Measurements from ENCODE around the gene UCN2. TPM values are rescaled to one million over a fixed set of nuclear protein-coding genes. Genes with fewer than 3 reads are reported as not detected.

UCN2 gene
- polyA plus RNA-seq, 2 of the 4 experiments (the other 2 are of a cell fraction), result 4.0 to 15.9 TPM

GRCh38 chr3:48599077-48599501 is 35.5 kb upstream of the UCN2 start:
- Histone ChIP-seq H3K9me3 (no peaks in the 10 kb centered on the region), H3K4me1 (peaks cover 45% of the 10 kb centered on the region), H3K27ac (peak overlapping the region; percentile 99 to 100), H3K4me2 (peak overlapping the region; percentile 96), H3K4me3 (0 out of 3 replicates have a peak overlapping the region, but pooled peaks have one; percentile 8)
- no peak for TF ChIP-seq CEBPB (IDR thresholded peaks at IDR 0.05)
- no peak for TF ChIP-seq EHMT2 (IDR thresholded peaks at IDR 0.05; ENCODE audit: low read depth)
- no peak for TF ChIP-seq POLR2A (IDR thresholded peaks at IDR 0.05; ENCODE audit: low read length)
- no peak for TF ChIP-seq RARB (CRISPR knock-in tag; IDR thresholded peaks at IDR 0.05)
- no peak for TF ChIP-seq HOXA7 (CRISPR knock-in tag; IDR thresholded peaks at IDR 0.05)
- ATAC-seq (no peak), FAIRE-seq (no peak), DNase-seq (ENCODE audit: low read depth in 1 of 2, low spot score in 1 of 2) (no peak)
- POLR2A ChIA-PET, result interaction anchor here (0.5 kb wide), 1 partner anchor 108 kb away, joined by 3 read pairs; no protein-coding TSS in a partner anchor
- 80% methylated on average over 8 of the region's 11 CpGs for WGBS (ENCODE audit: missing lambda C conversion rate)
- CTCF ChIA-PET, result interaction anchor here (0.6 to 4.6 kb wide), 6 partner anchors 13 to 63 kb away, joined by 3 to 19 read pairs (median 6); partner anchors contain the start of genes CELSR3 and SLC26A6

- Histone ChIP-seq H3K27ac (peak overlapping the region; percentile 99 to 100), H3K4me1 (peaks cover 46% of the 10 kb centered on the region), H3K9me3 (no peaks in the 10 kb centered on the region), H3K4me3 (0 out of 3 replicates have a peak overlapping the region, but pooled peaks have one; percentile 21), H3K4me2 (peak overlapping the region; percentile 96)
- FAIRE-seq (no peak), DNase-seq (ENCODE audit: low read depth in 1 of 2, low spot score in 1 of 2) (peak; percentile 48 to 76), ATAC-seq (peak; percentile 3 to 11; a peak in 5 of 6 replicates)
- ChIA-PET POLR2A (interaction anchor here (0.5 to 1.1 kb wide), 2 partner anchors 11 to 107 kb away, joined by 3 read pairs; partner anchors contain the start of gene UQCRC1), CTCF (interaction anchor here (0.6 to 4.6 kb wide), 8 partner anchors 15 to 63 kb away, joined by 3 to 19 read pairs (median 5); partner anchors contain the start of genes CELSR3, SLC26A6 and UCN2)
- 16% methylated on average over 3 of the region's 5 CpGs for WGBS (ENCODE audit: missing lambda C conversion rate)
- TF ChIP-seq JUN (IDR thresholded peaks at IDR 0.05) (peak in 1 of 2 experiments; percentile 40; a peak in 1 of 5 replicates), CEBPB (IDR thresholded peaks at IDR 0.05) (no peak), NR3C1 (IDR thresholded peaks at IDR 0.05) (no peak), NPAS2 (CRISPR knock-in tag; IDR thresholded peaks at IDR 0.05; ENCODE audit: borderline replicate concordance) (no peak), HOXA7 (CRISPR knock-in tag; IDR thresholded peaks at IDR 0.05) (no peak), RAD21 (conservative IDR thresholded peaks at IDR 0.05 in 1 of 2, IDR thresholded peaks at IDR 0.05 in 1 of 2) (0 out of 5 replicates have a peak, but pooled peaks of 1 of the 2 experiments have one; percentile 7), ESRRA (IDR thresholded peaks at IDR 0.05; ENCODE audit: borderline replicate concordance, low read length) (no peak), CBX2 (IDR thresholded peaks at IDR 0.05; ENCODE audit: borderline replicate concordance, low read depth) (no peak), RCOR1 (IDR thresholded peaks at IDR 0.05; ENCODE audit: low read depth, low read length) (no peak), FOSL2 (IDR thresholded peaks at IDR 0.05) (no peak), FOSL2 (CRISPR knock-in tag; IDR thresholded peaks at IDR 0.05) (peak; percentile 24; the same call in 1 of the 2 replicates), RFX5 (IDR thresholded peaks at IDR 0.05) (no peak), KDM1A (IDR thresholded peaks at IDR 0.05; ENCODE audit: low read depth) (no peak), PBX3 (IDR thresholded peaks at IDR 0.05) (no peak), EP300 (IDR thresholded peaks at IDR 0.05) (peak in 1 of 2 experiments; percentile 44; a peak in 1 of 5 replicates), ZSCAN20 (CRISPR knock-in tag; IDR thresholded peaks at IDR 0.05) (no peak), HEYL (CRISPR knock-in tag; IDR thresholded peaks at IDR 0.05) (no peak), HOXB13 (CRISPR knock-in tag; IDR thresholded peaks at IDR 0.05; ENCODE audit: low read depth) (no peak), EHF (CRISPR knock-in tag; IDR thresholded peaks at IDR 0.05) (no peak), HDAC2 (IDR thresholded peaks at IDR 0.05) (no peak), CHD2 (IDR thresholded peaks at IDR 0.05; ENCODE audit: low read length, partially characterized antibody) (no peak), POLR2AphosphoS2 (conservative IDR thresholded peaks at IDR 0.05; ENCODE audit: low read length) (no peak), MYC (IDR thresholded peaks at IDR 0.05; ENCODE audit: borderline replicate concordance, low read length) (no peak)
- TF ChIP-seq, protein P1, sequence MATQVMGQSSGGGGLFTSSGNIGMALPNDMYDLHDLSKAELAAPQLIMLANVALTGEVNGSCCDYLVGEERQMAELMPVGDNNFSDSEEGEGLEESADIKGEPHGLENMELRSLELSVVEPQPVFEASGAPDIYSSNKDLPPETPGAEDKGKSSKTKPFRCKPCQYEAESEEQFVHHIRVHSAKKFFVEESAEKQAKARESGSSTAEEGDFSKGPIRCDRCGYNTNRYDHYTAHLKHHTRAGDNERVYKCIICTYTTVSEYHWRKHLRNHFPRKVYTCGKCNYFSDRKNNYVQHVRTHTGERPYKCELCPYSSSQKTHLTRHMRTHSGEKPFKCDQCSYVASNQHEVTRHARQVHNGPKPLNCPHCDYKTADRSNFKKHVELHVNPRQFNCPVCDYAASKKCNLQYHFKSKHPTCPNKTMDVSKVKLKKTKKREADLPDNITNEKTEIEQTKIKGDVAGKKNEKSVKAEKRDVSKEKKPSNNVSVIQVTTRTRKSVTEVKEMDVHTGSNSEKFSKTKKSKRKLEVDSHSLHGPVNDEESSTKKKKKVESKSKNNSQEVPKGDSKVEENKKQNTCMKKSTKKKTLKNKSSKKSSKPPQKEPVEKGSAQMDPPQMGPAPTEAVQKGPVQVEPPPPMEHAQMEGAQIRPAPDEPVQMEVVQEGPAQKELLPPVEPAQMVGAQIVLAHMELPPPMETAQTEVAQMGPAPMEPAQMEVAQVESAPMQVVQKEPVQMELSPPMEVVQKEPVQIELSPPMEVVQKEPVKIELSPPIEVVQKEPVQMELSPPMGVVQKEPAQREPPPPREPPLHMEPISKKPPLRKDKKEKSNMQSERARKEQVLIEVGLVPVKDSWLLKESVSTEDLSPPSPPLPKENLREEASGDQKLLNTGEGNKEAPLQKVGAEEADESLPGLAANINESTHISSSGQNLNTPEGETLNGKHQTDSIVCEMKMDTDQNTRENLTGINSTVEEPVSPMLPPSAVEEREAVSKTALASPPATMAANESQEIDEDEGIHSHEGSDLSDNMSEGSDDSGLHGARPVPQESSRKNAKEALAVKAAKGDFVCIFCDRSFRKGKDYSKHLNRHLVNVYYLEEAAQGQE (IDR thresholded peaks at IDR 0.05), result no peak
- TF ChIP-seq, protein P2, sequence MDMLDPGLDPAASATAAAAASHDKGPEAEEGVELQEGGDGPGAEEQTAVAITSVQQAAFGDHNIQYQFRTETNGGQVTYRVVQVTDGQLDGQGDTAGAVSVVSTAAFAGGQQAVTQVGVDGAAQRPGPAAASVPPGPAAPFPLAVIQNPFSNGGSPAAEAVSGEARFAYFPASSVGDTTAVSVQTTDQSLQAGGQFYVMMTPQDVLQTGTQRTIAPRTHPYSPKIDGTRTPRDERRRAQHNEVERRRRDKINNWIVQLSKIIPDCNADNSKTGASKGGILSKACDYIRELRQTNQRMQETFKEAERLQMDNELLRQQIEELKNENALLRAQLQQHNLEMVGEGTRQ (IDR thresholded peaks at IDR 0.05), result no peak
- TF ChIP-seq, protein P3, sequence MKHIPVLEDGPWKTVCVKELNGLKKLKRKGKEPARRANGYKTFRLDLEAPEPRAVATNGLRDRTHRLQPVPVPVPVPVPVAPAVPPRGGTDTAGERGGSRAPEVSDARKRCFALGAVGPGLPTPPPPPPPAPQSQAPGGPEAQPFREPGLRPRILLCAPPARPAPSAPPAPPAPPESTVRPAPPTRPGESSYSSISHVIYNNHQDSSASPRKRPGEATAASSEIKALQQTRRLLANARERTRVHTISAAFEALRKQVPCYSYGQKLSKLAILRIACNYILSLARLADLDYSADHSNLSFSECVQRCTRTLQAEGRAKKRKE (CRISPR knock-in tag; IDR thresholded peaks at IDR 0.05; ENCODE audit: low read depth), result no peak
Observed at GRCh38 chr3:48598323-48599076, 34.9 kb upstream of the UCN2 start.

Measured in A549 (cell line).